Measurements from ENCODE around the gene TENM4.

DNA sequence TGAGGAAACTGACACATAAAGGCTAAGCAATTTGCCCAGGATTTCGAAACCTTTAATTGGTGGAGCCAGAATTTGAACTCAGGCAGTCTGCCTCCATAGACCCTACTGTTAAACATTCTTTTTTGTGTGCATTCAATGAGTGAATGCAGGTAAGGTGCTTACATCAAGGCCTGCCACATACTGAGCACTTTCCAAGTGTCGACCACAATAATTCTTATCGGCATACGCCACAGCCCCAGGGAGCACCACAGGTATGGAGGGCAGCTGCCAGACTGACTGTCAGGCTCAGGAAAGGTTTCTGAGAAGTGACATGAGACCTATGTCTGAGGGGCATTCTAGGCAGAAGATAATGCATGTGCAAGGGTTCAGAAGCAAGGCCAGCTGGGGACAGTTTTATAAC, 531.4 kb downstream of the TENM4 start:
- TF ChIP-seq, protein P1, sequence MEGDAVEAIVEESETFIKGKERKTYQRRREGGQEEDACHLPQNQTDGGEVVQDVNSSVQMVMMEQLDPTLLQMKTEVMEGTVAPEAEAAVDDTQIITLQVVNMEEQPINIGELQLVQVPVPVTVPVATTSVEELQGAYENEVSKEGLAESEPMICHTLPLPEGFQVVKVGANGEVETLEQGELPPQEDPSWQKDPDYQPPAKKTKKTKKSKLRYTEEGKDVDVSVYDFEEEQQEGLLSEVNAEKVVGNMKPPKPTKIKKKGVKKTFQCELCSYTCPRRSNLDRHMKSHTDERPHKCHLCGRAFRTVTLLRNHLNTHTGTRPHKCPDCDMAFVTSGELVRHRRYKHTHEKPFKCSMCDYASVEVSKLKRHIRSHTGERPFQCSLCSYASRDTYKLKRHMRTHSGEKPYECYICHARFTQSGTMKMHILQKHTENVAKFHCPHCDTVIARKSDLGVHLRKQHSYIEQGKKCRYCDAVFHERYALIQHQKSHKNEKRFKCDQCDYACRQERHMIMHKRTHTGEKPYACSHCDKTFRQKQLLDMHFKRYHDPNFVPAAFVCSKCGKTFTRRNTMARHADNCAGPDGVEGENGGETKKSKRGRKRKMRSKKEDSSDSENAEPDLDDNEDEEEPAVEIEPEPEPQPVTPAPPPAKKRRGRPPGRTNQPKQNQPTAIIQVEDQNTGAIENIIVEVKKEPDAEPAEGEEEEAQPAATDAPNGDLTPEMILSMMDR (IDR thresholded peaks at IDR 0.05): no peak
- TF ChIP-seq POLR2AphosphoS5 (IDR thresholded peaks at IDR 0.05; ENCODE audit: low read depth, low read length) (no peak), SIN3A (IDR thresholded peaks at IDR 0.05; ENCODE audit: borderline replicate concordance, insufficient read depth, low read depth, low read length) (no peak)
- TF ChIP-seq, protein P2, sequence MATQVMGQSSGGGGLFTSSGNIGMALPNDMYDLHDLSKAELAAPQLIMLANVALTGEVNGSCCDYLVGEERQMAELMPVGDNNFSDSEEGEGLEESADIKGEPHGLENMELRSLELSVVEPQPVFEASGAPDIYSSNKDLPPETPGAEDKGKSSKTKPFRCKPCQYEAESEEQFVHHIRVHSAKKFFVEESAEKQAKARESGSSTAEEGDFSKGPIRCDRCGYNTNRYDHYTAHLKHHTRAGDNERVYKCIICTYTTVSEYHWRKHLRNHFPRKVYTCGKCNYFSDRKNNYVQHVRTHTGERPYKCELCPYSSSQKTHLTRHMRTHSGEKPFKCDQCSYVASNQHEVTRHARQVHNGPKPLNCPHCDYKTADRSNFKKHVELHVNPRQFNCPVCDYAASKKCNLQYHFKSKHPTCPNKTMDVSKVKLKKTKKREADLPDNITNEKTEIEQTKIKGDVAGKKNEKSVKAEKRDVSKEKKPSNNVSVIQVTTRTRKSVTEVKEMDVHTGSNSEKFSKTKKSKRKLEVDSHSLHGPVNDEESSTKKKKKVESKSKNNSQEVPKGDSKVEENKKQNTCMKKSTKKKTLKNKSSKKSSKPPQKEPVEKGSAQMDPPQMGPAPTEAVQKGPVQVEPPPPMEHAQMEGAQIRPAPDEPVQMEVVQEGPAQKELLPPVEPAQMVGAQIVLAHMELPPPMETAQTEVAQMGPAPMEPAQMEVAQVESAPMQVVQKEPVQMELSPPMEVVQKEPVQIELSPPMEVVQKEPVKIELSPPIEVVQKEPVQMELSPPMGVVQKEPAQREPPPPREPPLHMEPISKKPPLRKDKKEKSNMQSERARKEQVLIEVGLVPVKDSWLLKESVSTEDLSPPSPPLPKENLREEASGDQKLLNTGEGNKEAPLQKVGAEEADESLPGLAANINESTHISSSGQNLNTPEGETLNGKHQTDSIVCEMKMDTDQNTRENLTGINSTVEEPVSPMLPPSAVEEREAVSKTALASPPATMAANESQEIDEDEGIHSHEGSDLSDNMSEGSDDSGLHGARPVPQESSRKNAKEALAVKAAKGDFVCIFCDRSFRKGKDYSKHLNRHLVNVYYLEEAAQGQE (IDR thresholded peaks at IDR 0.05; ENCODE audit: insufficient read depth in 1 of 2, low read depth in 2 of 2, low read length in 1 of 2): no peak
